HEK293 (cell line): ENCODE results near the gene HOXA10.

Source experiments
- GFI1B ChIP-seq: fragments of 450-650 bp; formaldehyde crosslinking; IDR thresholded peaks from 2 replicates; pipeline ENCODE4 v1.5.1; 2016; ENCODE audit warnings: missing biosample characterization, missing genetic modification characterization
- GLIS1 ChIP-seq: fragments of 450-650 bp; formaldehyde crosslinking; IDR thresholded peaks from 2 replicates; pipeline ENCODE4 v1.5.1; 2016; ENCODE audit warnings: missing biosample characterization, missing genetic modification characterization
- KLF10 ChIP-seq: fragments of 450-650 bp; IDR thresholded peaks from 2 replicates; pipeline ENCODE4 v1.5.1; 2018; ENCODE audit warnings: missing biosample characterization, mild to moderate bottlenecking, missing genetic modification characterization
- SP7 ChIP-seq: fragments of 450-650 bp; formaldehyde crosslinking; IDR thresholded peaks from 2 replicates; pipeline ENCODE4 v1.5.1; 2016; ENCODE audit warnings: missing biosample characterization, missing genetic modification characterization
- ZEB2 ChIP-seq: fragments of 450-650 bp; formaldehyde crosslinking; IDR thresholded peaks from 2 replicates; pipeline ENCODE4 v1.5.1; 2016; ENCODE audit warnings: missing biosample characterization, missing genetic modification characterization
- ZNF169 ChIP-seq: fragments of 450-650 bp; formaldehyde crosslinking; IDR thresholded peaks from 2 replicates; pipeline ENCODE4 v1.5.1; 2016; ENCODE audit warnings: missing biosample characterization, missing genetic modification characterization
- ZNF366 ChIP-seq: fragments of 450-650 bp; formaldehyde crosslinking; conservative IDR thresholded peaks from 2 replicates; pipeline ENCODE4 v1.5.1; 2016; ENCODE audit warnings: missing biosample characterization, missing genetic modification characterization
- ZNF791 ChIP-seq: fragments of 450-650 bp; formaldehyde crosslinking; IDR thresholded peaks from 2 replicates; pipeline ENCODE4 v1.5.1; 2016; ENCODE audit warnings: missing biosample characterization, missing genetic modification characterization
- ZNF837 ChIP-seq: fragments of 450-650 bp; formaldehyde crosslinking; IDR thresholded peaks from 2 replicates; pipeline ENCODE4 v1.5.1; 2016; ENCODE audit warnings: missing biosample characterization, missing genetic modification characterization
- TF ChIP-seq, protein P1 (sequence below): fragments of 450-650 bp; formaldehyde crosslinking; conservative IDR thresholded peaks from 2 replicates; pipeline ENCODE4 v1.5.1; 2016; ENCODE audit warnings: low read depth, missing biosample characterization, missing genetic modification characterization
- TF ChIP-seq, protein P2 (sequence below): fragments of 450-650 bp; formaldehyde crosslinking; IDR thresholded peaks from 2 replicates; pipeline ENCODE4 v1.5.1; 2017; ENCODE audit warnings: missing biosample characterization, missing genetic modification characterization
- TF ChIP-seq, protein P3 (sequence below): fragments of 450-650 bp; formaldehyde crosslinking; IDR thresholded peaks from 2 replicates; pipeline ENCODE4 v1.5.1; 2016; ENCODE audit warnings: missing biosample characterization, missing genetic modification characterization
- TF ChIP-seq, protein P4 (sequence below): IDR thresholded peaks from 2 replicates; pipeline ENCODE4 v1.6.1; 2011; ENCODE audit warnings: mild to moderate bottlenecking, low read depth, low read length, borderline replicate concordance
- TF ChIP-seq, protein P5 (sequence below): fragments of 450-650 bp; formaldehyde crosslinking; optimal IDR thresholded peaks from 2 replicates; pipeline ENCODE3; 2016; ENCODE audit warnings: missing biosample characterization, mild to moderate bottlenecking, missing genetic modification characterization
- TF ChIP-seq, protein P6 (sequence below): fragments of 450-650 bp; formaldehyde crosslinking; IDR thresholded peaks from 2 replicates; pipeline ENCODE4 v1.5.1; 2016; ENCODE audit warnings: missing biosample characterization, missing genetic modification characterization
- TF ChIP-seq, protein P7 (sequence below): fragments of 450-650 bp; formaldehyde crosslinking; IDR thresholded peaks from 2 replicates; pipeline ENCODE4 v1.5.1; 2016; ENCODE audit warnings: missing biosample characterization, missing genetic modification characterization, borderline replicate concordance
- TF ChIP-seq, protein P8 (sequence below): fragments of 450-650 bp; formaldehyde crosslinking; IDR thresholded peaks from 2 replicates; pipeline ENCODE4 v1.5.1; 2017; ENCODE audit warnings: missing biosample characterization, mild to moderate bottlenecking, missing genetic modification characterization, moderate library complexity

HOXA10 gene

DNA sequence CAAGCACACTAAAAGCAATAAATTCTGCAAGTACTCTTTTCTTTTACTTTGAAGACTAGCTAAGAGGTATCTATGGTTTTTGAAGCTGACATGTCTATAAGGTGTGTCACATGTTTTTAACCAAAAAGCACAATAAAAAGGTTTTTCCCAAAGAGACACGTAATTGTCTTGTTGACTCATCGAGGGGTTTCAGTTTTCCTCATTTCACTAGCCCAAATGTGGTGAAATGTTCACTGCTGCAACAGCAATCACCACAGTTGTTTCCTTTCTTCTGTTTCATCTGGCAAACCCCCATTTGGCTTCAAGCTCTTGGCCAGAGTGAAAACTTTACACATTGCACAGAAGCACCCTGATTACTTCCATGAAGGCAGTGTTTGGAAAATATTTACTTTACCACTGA, 39.7 kb downstream of the HOXA10 start (continued):
- TF ChIP-seq, protein P1, sequence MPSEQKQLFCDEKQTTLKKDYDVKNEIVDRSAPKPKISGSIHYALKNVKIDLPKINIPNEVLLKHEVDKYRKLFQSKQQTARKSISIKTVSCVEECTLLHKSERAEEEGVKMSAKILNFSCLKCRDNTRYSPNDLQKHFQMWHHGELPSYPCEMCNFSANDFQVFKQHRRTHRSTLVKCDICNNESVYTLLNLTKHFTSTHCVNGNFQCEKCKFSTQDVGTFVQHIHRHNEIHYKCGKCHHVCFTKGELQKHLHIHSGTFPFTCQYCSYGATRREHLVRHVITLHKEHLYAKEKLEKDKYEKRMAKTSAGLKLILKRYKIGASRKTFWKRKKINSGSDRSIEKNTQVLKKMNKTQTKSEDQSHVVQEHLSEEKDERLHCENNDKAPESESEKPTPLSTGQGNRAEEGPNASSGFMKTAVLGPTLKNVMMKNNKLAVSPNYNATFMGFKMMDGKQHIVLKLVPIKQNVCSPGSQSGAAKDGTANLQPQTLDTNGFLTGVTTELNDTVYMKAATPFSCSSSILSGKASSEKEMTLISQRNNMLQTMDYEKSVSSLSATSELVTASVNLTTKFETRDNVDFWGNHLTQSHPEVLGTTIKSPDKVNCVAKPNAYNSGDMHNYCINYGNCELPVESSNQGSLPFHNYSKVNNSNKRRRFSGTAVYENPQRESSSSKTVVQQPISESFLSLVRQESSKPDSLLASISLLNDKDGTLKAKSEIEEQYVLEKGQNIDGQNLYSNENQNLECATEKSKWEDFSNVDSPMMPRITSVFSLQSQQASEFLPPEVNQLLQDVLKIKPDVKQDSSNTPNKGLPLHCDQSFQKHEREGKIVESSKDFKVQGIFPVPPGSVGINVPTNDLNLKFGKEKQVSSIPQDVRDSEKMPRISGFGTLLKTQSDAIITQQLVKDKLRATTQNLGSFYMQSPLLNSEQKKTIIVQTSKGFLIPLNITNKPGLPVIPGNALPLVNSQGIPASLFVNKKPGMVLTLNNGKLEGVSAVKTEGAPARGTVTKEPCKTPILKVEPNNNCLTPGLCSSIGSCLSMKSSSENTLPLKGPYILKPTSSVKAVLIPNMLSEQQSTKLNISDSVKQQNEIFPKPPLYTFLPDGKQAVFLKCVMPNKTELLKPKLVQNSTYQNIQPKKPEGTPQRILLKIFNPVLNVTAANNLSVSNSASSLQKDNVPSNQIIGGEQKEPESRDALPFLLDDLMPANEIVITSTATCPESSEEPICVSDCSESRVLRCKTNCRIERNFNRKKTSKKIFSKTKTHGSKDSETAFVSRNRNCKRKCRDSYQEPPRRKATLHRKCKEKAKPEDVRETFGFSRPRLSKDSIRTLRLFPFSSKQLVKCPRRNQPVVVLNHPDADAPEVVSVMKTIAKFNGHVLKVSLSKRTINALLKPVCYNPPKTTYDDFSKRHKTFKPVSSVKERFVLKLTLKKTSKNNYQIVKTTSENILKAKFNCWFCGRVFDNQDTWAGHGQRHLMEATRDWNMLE (tag by site-specific recombination): no peak
- peak; percentile 54; the same call in 1 of the 2 replicates for TF ChIP-seq SP7
- TF ChIP-seq, protein P2, sequence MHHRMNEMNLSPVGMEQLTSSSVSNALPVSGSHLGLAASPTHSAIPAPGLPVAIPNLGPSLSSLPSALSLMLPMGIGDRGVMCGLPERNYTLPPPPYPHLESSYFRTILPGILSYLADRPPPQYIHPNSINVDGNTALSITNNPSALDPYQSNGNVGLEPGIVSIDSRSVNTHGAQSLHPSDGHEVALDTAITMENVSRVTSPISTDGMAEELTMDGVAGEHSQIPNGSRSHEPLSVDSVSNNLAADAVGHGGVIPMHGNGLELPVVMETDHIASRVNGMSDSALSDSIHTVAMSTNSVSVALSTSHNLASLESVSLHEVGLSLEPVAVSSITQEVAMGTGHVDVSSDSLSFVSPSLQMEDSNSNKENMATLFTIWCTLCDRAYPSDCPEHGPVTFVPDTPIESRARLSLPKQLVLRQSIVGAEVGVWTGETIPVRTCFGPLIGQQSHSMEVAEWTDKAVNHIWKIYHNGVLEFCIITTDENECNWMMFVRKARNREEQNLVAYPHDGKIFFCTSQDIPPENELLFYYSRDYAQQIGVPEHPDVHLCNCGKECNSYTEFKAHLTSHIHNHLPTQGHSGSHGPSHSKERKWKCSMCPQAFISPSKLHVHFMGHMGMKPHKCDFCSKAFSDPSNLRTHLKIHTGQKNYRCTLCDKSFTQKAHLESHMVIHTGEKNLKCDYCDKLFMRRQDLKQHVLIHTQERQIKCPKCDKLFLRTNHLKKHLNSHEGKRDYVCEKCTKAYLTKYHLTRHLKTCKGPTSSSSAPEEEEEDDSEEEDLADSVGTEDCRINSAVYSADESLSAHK (tag by site-specific recombination): peak; percentile 60
- TF ChIP-seq ZNF366: peak; percentile 66
- TF ChIP-seq, protein P3, sequence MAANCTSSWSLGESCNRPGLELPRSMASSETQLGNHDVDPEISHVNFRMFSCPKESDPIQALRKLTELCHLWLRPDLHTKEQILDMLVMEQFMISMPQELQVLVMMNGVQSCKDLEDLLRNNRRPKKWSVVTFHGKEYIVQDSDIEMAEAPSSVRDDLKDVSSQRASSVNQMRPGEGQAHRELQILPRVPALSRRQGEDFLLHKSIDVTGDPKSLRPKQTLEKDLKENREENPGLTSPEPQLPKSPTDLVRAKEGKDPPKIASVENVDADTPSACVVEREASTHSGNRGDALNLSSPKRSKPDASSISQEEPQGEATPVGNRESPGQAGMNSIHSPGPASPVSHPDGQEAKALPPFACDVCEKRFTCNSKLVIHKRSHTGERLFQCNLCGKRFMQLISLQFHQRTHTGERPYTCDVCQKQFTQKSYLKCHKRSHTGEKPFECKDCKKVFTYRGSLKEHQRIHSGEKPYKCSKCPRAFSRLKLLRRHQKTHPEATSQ: no peak
- TF ChIP-seq, protein P4, sequence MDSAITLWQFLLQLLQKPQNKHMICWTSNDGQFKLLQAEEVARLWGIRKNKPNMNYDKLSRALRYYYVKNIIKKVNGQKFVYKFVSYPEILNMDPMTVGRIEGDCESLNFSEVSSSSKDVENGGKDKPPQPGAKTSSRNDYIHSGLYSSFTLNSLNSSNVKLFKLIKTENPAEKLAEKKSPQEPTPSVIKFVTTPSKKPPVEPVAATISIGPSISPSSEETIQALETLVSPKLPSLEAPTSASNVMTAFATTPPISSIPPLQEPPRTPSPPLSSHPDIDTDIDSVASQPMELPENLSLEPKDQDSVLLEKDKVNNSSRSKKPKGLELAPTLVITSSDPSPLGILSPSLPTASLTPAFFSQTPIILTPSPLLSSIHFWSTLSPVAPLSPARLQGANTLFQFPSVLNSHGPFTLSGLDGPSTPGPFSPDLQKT: no peak
- TF ChIP-seq, protein P5, sequence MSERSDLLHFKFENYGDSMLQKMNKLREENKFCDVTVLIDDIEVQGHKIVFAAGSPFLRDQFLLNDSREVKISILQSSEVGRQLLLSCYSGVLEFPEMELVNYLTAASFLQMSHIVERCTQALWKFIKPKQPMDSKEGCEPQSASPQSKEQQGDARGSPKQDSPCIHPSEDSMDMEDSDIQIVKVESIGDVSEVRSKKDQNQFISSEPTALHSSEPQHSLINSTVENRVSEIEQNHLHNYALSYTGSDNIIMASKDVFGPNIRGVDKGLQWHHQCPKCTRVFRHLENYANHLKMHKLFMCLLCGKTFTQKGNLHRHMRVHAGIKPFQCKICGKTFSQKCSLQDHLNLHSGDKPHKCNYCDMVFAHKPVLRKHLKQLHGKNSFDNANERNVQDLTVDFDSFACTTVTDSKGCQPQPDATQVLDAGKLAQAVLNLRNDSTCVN (tag by site-specific recombination): no peak
- TF ChIP-seq, protein P6, sequence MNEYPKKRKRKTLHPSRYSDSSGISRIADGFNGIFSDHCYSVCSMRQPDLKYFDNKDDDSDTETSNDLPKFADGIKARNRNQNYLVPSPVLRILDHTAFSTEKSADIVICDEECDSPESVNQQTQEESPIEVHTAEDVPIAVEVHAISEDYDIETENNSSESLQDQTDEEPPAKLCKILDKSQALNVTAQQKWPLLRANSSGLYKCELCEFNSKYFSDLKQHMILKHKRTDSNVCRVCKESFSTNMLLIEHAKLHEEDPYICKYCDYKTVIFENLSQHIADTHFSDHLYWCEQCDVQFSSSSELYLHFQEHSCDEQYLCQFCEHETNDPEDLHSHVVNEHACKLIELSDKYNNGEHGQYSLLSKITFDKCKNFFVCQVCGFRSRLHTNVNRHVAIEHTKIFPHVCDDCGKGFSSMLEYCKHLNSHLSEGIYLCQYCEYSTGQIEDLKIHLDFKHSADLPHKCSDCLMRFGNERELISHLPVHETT (tag by site-specific recombination): 0 out of 2 replicates have a peak, but pooled peaks have one; percentile 41
- TF ChIP-seq, protein P7, sequence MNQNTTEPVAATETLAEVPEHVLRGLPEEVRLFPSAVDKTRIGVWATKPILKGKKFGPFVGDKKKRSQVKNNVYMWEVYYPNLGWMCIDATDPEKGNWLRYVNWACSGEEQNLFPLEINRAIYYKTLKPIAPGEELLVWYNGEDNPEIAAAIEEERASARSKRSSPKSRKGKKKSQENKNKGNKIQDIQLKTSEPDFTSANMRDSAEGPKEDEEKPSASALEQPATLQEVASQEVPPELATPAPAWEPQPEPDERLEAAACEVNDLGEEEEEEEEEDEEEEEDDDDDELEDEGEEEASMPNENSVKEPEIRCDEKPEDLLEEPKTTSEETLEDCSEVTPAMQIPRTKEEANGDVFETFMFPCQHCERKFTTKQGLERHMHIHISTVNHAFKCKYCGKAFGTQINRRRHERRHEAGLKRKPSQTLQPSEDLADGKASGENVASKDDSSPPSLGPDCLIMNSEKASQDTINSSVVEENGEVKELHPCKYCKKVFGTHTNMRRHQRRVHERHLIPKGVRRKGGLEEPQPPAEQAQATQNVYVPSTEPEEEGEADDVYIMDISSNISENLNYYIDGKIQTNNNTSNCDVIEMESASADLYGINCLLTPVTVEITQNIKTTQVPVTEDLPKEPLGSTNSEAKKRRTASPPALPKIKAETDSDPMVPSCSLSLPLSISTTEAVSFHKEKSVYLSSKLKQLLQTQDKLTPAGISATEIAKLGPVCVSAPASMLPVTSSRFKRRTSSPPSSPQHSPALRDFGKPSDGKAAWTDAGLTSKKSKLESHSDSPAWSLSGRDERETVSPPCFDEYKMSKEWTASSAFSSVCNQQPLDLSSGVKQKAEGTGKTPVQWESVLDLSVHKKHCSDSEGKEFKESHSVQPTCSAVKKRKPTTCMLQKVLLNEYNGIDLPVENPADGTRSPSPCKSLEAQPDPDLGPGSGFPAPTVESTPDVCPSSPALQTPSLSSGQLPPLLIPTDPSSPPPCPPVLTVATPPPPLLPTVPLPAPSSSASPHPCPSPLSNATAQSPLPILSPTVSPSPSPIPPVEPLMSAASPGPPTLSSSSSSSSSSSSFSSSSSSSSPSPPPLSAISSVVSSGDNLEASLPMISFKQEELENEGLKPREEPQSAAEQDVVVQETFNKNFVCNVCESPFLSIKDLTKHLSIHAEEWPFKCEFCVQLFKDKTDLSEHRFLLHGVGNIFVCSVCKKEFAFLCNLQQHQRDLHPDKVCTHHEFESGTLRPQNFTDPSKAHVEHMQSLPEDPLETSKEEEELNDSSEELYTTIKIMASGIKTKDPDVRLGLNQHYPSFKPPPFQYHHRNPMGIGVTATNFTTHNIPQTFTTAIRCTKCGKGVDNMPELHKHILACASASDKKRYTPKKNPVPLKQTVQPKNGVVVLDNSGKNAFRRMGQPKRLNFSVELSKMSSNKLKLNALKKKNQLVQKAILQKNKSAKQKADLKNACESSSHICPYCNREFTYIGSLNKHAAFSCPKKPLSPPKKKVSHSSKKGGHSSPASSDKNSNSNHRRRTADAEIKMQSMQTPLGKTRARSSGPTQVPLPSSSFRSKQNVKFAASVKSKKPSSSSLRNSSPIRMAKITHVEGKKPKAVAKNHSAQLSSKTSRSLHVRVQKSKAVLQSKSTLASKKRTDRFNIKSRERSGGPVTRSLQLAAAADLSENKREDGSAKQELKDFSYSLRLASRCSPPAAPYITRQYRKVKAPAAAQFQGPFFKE (tag by site-specific recombination): no peak
- no peak for TF ChIP-seq GLIS1 (tag by site-specific recombination)
- TF ChIP-seq ZNF837: no peak
- TF ChIP-seq, protein P8, sequence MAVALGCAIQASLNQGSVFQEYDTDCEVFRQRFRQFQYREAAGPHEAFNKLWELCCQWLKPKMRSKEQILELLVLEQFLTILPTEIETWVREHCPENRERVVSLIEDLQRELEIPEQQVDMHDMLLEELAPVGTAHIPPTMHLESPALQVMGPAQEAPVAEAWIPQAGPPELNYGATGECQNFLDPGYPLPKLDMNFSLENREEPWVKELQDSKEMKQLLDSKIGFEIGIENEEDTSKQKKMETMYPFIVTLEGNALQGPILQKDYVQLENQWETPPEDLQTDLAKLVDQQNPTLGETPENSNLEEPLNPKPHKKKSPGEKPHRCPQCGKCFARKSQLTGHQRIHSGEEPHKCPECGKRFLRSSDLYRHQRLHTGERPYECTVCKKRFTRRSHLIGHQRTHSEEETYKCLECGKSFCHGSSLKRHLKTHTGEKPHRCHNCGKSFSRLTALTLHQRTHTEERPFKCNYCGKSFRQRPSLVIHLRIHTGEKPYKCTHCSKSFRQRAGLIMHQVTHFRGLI (tag by site-specific recombination): no peak
- TF ChIP-seq ZNF791: no peak
- TF ChIP-seq GFI1B: peak; percentile 68; the same call in 1 of the 2 replicates
- TF ChIP-seq KLF10 (tag by site-specific recombination): peak; percentile 35
- TF ChIP-seq ZNF169 (tag by site-specific recombination): no peak
- peak; percentile 88 for TF ChIP-seq ZEB2 (tag by site-specific recombination)
